Small intestine (tissue), 7 donors: Measurements from ENCODE around the gene FIZ1. TPM values are rescaled to one million over a fixed set of nuclear protein-coding genes. Genes with fewer than 3 reads are reported as not detected.

Source experiments
- DNase-seq, 2 donors: peaks; one replicate each; pipeline versions ENCODE4 v3.0.0 to v3.0.0-alpha.2; 2013
- FAIRE-seq: peaks from 2 replicates; lab custom pipeline; 2012; peaks lifted over from hg19 to GRCh38; lab: Jason Lieb, UNC
- H3K27ac ChIP-seq, 3 donors: one replicate each; pipeline ENCODE4 v1.5.1; 2013; ENCODE audit warnings: low read length in 2 of 3, mild to moderate bottlenecking in 2 of 3, control low read depth in 1 of 3, inconsistent platforms in 1 of 3, low read depth in 1 of 3, moderate library complexity in 1 of 3
- H3K27me3 ChIP-seq, 3 donors: one replicate each; pipeline ENCODE4 v1.6.1; 2013; ENCODE audit warnings: low read length in 3 of 3, inconsistent platforms in 1 of 3; ENCODE audit not compliant: control insufficient read depth in 3 of 3, insufficient read depth in 3 of 3
- H3K36me3 ChIP-seq, 3 donors: one replicate each; pipeline ENCODE4 v1.6.1; 2013; ENCODE audit warnings: low read length in 3 of 3, inconsistent platforms in 1 of 3, low read depth in 1 of 3, mild to moderate bottlenecking in 1 of 3, moderate library complexity in 1 of 3; ENCODE audit not compliant: control insufficient read depth in 3 of 3, insufficient read depth in 2 of 3
- H3K4me1 ChIP-seq, 3 donors: one replicate each; pipeline ENCODE4 v1.6.1; 2013; ENCODE audit warnings: low read length in 2 of 3, inconsistent platforms in 1 of 3, low read depth in 1 of 3, mild to moderate bottlenecking in 1 of 3, moderate library complexity in 1 of 3; ENCODE audit not compliant: control insufficient read depth in 3 of 3, insufficient read depth in 2 of 3
- H3K4me3 ChIP-seq, 3 donors: one replicate each; pipeline ENCODE4 v1.5.1; 2013; ENCODE audit warnings: low read length in 3 of 3, control low read depth in 1 of 3, inconsistent platforms in 1 of 3, low read depth in 1 of 3, mild to moderate bottlenecking in 1 of 3, moderate library complexity in 1 of 3
- H3K9me3 ChIP-seq, 2 donors: one replicate each; pipeline ENCODE4 v1.6.1; 2013; ENCODE audit warnings: low read depth in 1 of 2, low read length in 1 of 2; ENCODE audit not compliant: control insufficient read depth in 2 of 2, insufficient read depth in 1 of 2
- WGBS, 3 donors: extraction: QIAGEN DNeasy Blood & Tissue Kit; methylation state at CpG; one replicate each; pipeline ENCODE4 v1.1.7; 2013; 5-methylcytosine and 5-hydroxymethylcytosine counted together
- polyA plus RNA-seq, 4 donors: library from polyadenylated mRNA; stranded (reverse) in 3 of 4; unstranded in 1 of 4; fragments of 200-250 nt in 3 of 4; fragments of 120-200 nt in 1 of 4; gene quantifications; one replicate each; pipeline versions ENCODE4 v1.2.1 to v1.2.3, GENCODE V29; 2013
- donor health status: healthy with polysubstance abuse.
- donor health status: control.
- donor health status: control.
- donor health status: Bipolar disorder and iron deficiency.
- donor health status: healthy.

The FIZ1 gene
- polyA plus RNA-seq, 4 donors = 7.2 to 13.0 (median 7.4) TPM

DNA sequence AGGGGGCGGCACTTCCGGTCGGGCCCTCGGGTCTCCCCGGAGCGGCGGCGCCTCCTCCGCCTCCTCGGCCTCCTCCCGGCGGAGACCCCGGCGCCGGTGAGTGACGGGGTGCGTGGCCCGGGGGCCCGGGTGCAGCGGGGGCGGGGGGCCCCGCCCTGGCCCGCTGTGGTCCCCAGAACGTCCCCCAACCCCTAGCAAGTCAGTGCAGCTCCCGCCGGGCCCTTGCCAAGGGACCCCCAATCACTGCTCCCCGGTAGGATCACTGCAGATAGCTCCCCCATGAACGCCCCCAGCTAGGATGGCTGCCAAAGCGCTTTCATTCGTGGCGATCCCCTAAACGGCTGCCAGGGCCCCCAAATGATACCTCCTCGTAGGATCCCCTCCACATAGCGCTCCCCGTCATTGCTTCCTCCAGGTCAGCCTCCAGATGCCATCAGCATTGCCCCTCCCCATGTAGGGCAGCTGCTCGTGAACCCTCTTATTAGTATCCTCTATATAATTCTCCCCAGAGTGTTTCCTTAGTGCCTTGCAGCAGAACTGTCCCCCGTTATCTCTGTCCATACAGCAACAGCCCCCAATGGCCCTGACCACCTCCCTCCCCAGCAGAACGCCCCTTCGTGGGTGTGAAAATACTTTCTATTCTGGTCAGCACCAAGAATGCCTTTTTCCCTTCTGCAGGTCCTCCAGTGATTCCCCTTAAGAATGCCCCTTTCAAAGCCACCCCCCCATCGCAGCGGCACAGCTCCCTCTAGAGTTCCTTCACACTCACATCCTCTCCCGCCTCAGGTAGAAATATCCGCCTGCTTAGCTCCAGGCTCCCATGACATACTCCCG lies 6.5 kb upstream of the FIZ1 start, which contains the start of gene ZNF865:
ZNF865 (plus strand) TSS at position 11 of the 834 bp plus-strand sequence. CDS start 7,972 bp downstream, outside the sequence.
- no peaks in the 10 kb centered on the region for H3K27me3 ChIP-seq
- H3K36me3 ChIP-seq = peaks cover 0 to 44% (median 0%) of the 10 kb centered on the region in 3 donors
- H3K4me1 ChIP-seq = peaks cover 0 to 13% (median 0%) of the 10 kb centered on the region in 3 donors
- peak within 1 kb of the TSS; percentile 73 to 99 (median 86) for H3K27ac ChIP-seq
- H3K4me3 ChIP-seq = peak within 1 kb of the TSS; percentile 72 to 93 (median 81)
- WGBS, 3 donors = 0 to 1% (median 1%) methylated on average over 23 to 44 of the region's 44 CpGs
- FAIRE-seq = no peak
- DNase-seq = peak; percentile 85 to 91
- no peaks in the 10 kb centered on the region for H3K9me3 ChIP-seq

DNA sequence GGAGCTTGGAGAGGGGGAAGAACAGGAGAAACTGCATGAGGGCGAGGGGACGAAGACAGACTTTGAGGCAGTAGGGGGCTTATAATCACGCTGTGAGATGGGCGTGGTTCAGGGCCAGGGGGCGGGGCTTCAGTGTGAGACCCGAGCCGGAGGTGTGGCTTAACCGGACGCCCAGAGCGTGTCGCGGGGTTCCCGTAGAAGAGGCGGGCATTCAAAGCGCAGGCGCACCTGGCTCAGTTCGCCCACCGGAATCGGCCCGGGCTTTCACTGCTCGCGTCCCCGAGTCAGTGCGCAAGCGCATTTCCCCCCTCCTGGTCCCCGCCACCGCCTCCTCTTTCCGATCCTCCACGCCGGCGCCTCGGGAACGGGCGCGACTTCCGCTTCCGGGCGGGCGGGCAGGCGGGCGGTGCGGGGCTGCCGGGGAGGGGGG lies 5.9 kb upstream of the FIZ1 start:
- no peaks in the 10 kb centered on the region for H3K9me3 ChIP-seq
- no peaks in the 10 kb centered on the region for H3K27me3 ChIP-seq
- FAIRE-seq (no peak), DNase-seq (peak; percentile 94 to 98)
- H3K36me3 ChIP-seq = peaks cover 0 to 37% (median 0%) of the 10 kb centered on the region in 3 donors
- peaks cover 0 to 15% (median 0%) of the 10 kb centered on the region in 3 donors for H3K4me1 ChIP-seq
- WGBS, 3 donors = 0 to 1% (median 0%) methylated on average over 21 to 43 of the region's 43 CpGs
- peak overlapping the region; percentile 72 to 93 (median 81) for H3K4me3 ChIP-seq
- H3K27ac ChIP-seq = peak overlapping the region; percentile 27 to 99 (median 86)

GRCh38 chr19:55603581-55604292 lies 4.4 kb upstream of the FIZ1 start:
- Histone ChIP-seq H3K36me3 (peaks cover 0 to 30% (median 0%) of the 10 kb centered on the region in 3 donors), H3K4me3 (no peak overlapping the region), H3K4me1 (peaks cover 0 to 15% (median 0%) of the 10 kb centered on the region in 3 donors), H3K27ac (no peak overlapping the region), H3K9me3 (no peaks in the 10 kb centered on the region), H3K27me3 (no peaks in the 10 kb centered on the region)
- FAIRE-seq = no peak
- 68 to 75% (median 71%) methylated on average over 22 of the region's 22 CpGs for WGBS, 3 donors
- peak in 1 of 2 donors; percentile 19 for DNase-seq

GRCh38 chr19:55603115-55603514 lies 3.8 kb upstream of the FIZ1 start:
- FAIRE-seq = no peak
- Histone ChIP-seq H3K27ac (no peak overlapping the region), H3K27me3 (no peaks in the 10 kb centered on the region), H3K36me3 (peaks cover 0 to 29% (median 0%) of the 10 kb centered on the region in 3 donors), H3K4me3 (no peak overlapping the region), H3K9me3 (no peaks in the 10 kb centered on the region), H3K4me1 (peaks cover 0 to 15% (median 0%) of the 10 kb centered on the region in 3 donors)
- 91 to 95% (median 92%) methylated on average over 21 of the region's 21 CpGs for WGBS, 3 donors
- no peak for DNase-seq

GRCh38 chr19:55602104-55603001 lies 3.0 kb upstream of the FIZ1 start:
- H3K36me3 ChIP-seq = peaks cover 0 to 32% (median under 1%) of the 10 kb centered on the region in 3 donors
- peaks cover 0 to 15% (median 0%) of the 10 kb centered on the region in 3 donors for H3K4me1 ChIP-seq
- 92 to 94% (median 93%) methylated on average over 58 to 60 of the region's 60 CpGs for WGBS, 3 donors

DNA sequence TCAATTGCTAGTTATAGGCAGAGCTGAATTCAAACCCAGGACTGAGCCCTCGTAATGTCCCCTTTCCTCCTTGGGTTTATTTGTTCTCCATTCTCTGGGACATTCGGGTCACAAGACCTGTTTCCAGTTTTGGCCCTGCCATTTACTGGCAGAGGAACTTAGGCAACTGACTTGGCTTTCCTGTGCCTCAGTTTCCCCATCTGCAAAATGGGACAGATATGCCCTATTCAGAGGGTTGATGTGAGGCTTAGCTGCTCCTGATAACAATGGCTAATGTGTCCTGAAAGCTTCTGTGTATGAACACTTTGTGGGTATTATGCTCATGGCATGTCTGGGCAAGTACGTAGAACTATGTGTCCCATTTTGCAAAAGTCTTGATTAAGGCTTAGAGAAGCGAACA lies 1.8 kb upstream of the FIZ1 start:
- WGBS, 3 donors = 65 to 78% (median 68%) methylated on average over 4 of the region's 4 CpGs
- no peaks in the 10 kb centered on the region for H3K9me3 ChIP-seq
- H3K27ac ChIP-seq = peak overlapping the region; percentile 73 to 98 (median 95)
- H3K4me3 ChIP-seq = peak overlapping the region; percentile 70 to 79 (median 72)
- H3K27me3 ChIP-seq = no peaks in the 10 kb centered on the region
- H3K4me1 ChIP-seq = peaks cover 0 to 5% (median 0%) of the 10 kb centered on the region in 3 donors
- DNase-seq = no peak
- no peak for FAIRE-seq
- H3K36me3 ChIP-seq = peaks cover 1 to 34% (median 2%) of the 10 kb centered on the region in 3 donors

More at GRCh38 chr19:55602104-55603001, 3.0 kb upstream of the FIZ1 start:
- Histone ChIP-seq H3K9me3 (no peaks in the 10 kb centered on the region), H3K27ac (no peak overlapping the region), H3K4me3 (no peak overlapping the region), H3K27me3 (no peaks in the 10 kb centered on the region)
- DNase-seq (no peak), FAIRE-seq (no peak)

DNA sequence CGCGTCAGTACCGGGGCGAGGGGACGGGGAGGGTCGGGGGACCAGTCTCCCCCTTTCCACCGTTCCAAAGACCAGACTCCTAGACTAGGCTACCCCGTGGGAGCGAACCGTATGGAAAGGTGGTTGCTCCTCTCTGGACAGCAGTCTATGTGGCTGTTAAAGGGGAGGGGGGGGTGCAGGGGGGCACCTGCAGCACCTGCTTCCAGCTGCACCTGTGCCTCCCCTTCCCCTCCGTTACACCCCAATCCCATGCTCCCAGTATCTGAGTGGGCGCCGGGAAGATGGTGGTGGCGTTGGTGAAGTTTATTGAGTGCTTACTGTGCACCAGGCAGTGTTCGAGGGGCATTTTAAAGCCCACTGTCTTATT lies 1.3 kb upstream of the FIZ1 start:
- WGBS, 3 donors = 2 to 5% (median 4%) methylated on average over 11 to 15 of the region's 15 CpGs
- DNase-seq (no peak), FAIRE-seq (no peak)
- Histone ChIP-seq H3K36me3 (peaks cover 2 to 37% (median 3%) of the 10 kb centered on the region in 3 donors), H3K27me3 (no peaks in the 10 kb centered on the region), H3K9me3 (no peaks in the 10 kb centered on the region), H3K4me1 (peaks cover 0 to 5% (median 0%) of the 10 kb centered on the region in 3 donors), H3K27ac (peak overlapping the region; percentile 73 to 98 (median 95)), H3K4me3 (peak overlapping the region; percentile 70 to 79 (median 72))
